Measurements from ENCODE around the gene ZBTB6.
A peak's percentile ranks its signal among the peaks of the same experiment; 100 is the strongest.
"Not testable (repeated sequence)": the region's sequence is repeated elsewhere in the genome, so short reads cannot be mapped to it uniquely, and the experiment has no call there.

ZBTB6 gene

DNA sequence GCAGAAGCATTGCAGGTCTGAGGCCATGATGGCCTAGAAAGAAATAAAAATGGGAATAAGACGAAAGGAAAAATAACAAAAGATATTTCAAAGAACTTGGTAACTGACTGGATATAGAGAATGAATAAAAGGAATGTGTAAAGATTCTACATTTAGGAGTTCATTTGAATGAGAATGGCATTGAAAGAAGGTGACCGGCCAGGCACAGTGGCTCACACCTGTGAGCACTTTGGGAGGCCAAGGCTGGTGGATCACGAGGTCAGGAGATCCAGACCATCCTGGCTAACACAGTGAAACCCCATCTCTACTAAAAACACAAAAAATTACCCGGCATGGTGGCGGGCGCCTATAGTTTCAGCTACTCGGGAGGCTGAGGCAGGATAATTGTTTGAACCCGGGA lies 9.6 kb upstream of the ZBTB6 start:
- DNase-seq: no peak

DNA sequence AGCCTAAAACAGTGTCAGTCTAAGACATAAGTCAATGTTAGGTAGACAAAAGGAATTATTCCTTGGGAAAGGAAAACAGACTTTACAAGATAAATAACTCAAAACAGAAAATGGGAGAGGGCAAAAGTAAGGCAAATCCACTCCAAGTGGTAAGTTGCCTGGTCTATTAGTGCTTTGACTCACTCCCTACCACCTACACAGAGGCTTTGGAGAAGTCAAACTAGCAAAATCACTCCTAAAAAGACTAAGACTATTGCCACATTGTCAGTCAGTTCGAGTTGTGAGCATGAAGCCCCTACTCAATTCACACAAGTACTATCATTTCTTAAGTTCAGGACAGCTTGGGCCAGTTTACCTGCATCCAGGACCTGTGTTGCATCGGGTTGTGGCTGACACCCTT lies 5.2 kb upstream of the ZBTB6 start:
- no peak for DNase-seq

DNA sequence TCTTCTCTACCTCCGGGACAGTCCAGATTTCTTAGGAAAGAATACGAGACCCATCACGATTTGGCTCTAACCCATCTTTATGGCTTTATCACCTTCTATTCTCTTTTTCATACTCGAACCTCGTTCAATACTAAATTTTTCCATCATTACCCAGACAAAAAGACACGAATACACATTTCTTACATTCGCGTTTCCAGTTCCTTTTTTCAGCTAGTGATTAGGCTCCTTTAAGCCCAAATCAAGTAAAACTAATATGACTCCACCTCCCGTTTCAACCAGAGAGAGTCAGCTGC lies 506 bp downstream of the ZBTB6 start:
- no peak for DNase-seq

DNA sequence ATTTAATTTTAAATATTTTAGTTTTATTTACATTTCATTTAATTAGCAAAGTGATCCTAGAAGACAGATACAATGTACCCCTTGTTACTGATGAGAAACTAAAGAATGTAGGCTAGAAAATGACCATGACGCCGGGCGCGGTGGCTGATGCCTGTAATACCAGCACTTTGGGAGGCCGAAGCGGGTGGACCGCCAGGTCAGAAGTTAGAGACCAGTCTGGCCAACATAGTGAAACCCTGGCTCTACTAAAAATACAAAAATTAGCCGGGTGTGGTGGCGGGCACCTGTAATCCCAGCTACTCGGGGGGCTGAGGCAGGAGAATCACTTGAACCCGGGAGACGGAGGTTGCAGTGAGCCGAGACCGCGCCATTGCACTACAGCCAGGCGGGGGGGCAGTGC lies 7.0 kb downstream of the ZBTB6 start:
- DNase-seq: not testable (repeated sequence)

DNA sequence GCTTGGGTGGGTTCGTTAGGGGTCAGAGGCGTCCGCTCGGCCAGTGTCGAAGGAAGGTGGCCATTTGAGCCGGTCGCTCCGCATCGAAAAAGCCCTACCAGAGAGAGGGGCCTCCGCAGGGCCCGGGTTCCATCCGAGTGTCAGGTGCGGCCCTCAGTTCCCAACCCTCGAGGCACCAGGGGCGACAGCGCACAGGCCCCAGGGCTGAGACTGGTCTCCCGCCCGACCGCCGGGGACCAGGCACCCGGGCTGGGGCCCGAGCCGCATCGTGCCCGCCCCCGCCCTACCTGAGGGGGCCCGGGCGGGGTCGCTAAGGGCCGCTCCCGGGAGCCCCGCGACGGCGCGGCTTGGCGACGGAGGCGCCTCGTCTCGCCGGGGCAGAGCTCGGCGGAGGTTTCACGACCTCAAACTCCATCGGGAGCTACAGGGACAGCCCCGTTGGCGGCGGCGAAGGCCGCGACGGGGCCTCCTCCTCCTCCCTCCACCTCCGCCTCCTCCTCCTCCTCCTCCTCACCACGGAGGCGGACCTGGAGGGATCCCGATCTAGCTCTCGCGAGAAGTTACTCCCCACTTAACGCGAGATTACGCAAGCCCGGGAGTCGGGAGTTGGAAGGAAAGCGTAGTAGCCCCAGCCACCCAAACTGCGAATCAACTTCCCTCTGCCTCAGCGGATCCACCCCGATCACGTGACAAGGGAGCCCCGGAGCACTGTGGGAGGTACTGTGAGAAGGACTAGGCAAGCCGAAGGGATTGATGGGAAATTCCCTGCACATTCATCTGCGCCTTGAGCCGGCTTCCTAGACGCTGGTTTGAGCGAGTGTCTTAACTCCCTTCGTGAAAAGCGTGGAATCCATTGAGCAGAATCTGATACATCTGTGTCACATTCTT lies 8.1 kb downstream of the ZBTB6 start, which contains the start of gene RC3H2:
Gene RC3H2, minus strand, starts transcription at position 537 of the 888 bp plus-strand sequence. CDS start 7,850 bp downstream, outside the sequence.
- DNase-seq: peak; percentile 100

DNA sequence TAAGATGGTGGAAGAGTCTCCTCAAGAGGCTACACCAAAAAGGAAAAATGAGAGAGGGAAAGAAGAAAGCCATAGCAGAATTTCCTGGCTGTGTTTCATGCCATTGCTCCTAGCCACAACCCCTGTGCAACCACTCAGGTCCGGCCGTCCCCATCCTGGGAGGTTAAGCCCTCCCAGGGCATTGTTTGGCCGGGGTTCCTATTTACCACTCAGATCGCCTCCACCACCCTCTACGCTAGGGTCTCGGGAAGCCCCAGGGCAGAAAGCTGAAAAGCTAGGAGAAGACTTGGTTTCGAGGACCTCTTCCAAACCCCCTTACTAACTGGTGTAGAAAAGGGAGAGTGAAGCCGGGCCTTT lies 8.7 kb downstream of the ZBTB6 start:
- DNase-seq: peak; percentile 73

DNA sequence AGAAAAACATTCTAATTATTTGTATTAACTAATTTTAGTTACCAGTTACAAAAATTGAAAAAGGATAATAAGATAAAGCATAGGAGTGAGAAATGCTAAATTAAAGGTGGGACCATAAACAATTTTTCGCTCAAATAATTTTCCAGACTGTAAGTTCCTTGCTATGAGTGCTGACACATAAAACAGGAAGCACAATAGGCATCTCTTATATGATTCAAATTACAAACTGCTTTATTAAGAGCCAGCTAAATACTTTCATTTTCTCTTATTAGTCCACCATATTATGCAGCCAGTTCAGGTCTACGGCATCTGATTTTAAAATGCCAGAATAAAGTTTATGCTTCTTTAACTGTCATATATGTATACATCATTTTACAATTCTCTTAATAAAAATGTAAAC lies 12.3 kb downstream of the ZBTB6 start:
- peak; percentile 62 for DNase-seq

DNA sequence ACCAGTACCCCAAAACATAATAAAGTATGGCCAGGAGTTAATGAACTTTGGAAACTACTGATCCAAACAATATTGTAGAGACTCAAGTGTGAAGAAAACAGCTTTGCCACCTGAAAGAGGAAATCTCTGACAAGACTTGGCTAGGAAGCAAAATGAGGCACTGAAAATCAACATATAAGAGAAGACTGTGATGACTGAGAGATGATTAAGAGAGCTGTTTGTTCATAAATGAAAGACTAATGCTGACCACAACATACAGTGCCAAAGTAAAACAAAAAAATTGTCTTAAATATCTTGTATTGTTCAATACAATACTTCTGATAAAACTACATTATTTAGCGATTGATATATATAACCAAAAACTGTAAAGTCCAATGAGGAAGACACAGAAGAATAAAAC lies 15.2 kb downstream of the ZBTB6 start:
- DNase-seq: no peak

DNA sequence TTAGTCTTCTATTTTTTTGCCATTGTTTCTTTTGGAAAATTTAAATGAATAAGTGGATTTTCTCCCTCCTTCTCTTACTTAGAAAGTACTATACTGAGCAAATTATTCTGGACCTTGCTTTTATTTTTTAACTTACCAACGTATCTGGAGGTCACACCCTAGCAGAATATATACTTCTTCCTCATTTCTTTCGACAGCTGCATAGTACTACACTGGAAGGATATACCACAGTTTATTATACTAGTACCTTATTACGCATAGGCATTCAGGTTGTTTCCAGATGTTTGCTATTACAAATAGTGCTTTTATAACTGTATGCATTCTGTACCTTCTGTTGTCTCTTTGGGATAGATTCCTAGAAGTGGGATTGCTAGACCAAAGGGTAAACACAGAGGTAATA lies 24.6 kb downstream of the ZBTB6 start:
- DNase-seq: no peak

DNA sequence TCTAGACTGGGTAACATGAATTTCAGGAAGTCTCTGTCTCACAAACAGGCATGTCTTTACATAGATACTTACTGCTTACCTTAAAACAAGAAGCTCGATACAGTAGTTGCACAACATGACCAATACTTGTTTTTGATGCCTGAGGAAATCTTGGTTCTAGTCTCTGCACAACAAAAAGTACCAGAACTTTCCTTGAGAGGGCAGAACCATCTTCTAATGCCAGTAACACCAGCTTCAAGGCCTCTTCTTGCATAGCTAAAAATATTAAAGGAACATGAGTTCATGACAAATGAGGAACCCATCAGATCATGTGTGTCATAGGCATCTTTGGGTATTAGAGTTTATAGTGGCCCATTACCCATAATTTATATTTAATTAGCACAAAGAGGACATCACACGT lies 30.0 kb downstream of the ZBTB6 start:
- peak; percentile 9 for DNase-seq

DNA sequence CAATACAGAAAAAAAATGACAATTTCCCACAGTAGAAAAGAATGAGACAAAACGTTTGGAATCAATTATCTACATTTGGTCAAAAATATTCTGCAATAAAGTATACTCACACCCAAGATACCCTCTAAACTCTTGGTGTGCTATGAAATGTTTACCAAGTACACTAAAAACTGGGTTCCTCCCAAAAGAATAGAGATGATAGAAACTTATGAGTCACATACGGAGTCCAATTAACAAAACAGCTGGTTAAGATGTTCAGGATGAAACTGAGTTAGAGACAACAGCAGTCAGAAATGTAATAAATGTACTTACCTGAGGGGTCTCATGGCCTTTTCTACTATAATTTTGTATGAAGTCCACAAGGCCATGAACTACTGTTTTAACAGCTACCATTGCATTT lies 33.7 kb downstream of the ZBTB6 start:
- no peak for DNase-seq

DNA sequence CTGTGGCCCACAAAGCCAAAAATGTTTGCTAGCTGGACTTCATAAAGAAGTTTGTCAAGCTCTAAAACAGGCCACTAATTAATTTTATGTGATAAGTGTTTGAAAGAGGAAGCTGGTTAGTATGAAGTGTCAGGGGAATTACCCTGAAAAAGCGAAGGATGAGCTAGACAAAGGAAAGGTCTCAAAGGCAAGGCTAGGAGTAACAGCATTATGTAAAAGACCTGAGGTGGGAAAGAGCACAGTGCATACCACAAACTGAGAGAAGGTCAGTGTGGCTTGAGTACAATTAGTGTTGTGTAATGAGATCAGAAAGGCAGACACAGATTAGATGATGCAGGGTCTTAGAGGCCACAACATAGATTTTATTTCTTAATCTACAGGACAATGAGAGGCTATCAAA lies 37.6 kb downstream of the ZBTB6 start:
- no peak for DNase-seq

DNA sequence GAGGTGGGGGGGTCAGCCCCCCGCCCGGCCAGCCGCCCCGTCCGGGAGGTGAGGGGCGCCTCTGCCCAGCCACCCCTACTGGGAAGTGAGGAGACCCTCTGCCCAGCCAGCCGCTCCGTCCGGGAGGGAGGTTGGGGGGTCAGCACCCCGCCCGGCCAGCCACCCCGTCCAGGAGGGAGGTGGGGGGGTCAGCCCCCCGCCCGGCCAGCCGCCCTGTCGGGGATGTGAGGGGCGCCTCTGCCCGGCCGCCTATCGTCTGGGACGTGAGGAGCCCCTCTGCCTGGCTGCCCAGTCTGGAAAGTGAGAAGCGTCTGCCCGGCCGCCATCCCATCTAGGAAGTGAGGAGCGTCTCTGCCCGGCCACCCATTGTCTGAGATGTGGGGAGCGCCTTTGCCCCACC lies 45.8 kb downstream of the ZBTB6 start:
- not testable (repeated sequence) for DNase-seq

DNA sequence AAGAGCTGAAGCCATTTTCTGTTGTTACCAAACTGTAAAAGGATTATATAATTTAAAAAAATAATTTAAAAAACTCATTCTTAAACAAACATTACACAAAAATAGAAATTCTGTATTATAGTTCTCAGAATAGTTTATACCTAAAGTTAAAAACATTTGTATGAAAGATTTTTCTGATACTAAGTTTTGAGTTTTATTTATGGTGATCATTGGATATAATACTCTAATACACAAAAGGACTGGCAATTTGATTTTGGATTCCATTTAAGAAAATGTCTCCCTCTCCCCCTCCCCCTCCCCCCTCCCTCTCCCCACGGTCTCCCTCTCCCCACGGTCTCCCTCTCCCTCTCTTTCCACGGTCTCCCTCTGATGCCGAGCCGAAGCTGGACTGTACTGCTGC lies 47.0 kb downstream of the ZBTB6 start:
- DNase-seq: no peak

DNA sequence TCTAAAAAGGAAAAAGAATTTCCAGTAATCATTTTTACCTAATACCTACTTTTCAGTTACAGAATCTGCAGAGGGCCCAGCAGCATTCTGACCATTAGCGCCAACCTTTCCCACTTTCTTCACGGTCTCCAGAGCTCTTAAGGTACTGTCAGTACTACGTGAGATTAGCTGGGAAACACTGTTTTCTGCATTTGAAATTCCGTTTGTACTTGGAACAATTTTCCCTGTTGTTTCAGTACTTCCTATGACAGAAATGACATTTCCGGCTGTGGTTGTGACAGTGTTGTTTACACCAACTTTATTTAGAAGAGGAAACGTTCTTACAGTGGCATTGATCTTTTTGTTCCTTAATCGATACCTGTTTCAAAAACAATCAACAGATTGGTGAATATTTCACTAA lies 47.8 kb downstream of the ZBTB6 start:
- no peak for DNase-seq

DNA sequence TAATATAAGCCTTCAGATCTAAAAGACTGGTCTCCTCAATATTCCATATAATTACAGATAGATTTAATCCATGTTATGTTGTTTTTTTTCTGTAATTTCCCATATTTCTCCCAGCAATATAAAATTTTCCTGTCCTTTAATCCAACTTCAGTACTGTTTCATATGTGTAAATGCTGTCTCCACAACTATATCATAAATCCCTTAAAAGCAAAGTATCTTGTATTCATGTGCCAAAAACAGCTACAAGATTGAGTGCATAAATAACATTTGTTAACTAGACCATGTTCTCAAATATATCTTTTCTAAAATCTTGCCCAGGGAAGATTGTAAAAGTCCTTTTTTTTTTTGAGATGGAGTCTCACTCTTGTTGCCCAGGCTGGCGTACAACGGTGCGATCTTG lies 49.7 kb downstream of the ZBTB6 start:
- DNase-seq: no peak

DNA sequence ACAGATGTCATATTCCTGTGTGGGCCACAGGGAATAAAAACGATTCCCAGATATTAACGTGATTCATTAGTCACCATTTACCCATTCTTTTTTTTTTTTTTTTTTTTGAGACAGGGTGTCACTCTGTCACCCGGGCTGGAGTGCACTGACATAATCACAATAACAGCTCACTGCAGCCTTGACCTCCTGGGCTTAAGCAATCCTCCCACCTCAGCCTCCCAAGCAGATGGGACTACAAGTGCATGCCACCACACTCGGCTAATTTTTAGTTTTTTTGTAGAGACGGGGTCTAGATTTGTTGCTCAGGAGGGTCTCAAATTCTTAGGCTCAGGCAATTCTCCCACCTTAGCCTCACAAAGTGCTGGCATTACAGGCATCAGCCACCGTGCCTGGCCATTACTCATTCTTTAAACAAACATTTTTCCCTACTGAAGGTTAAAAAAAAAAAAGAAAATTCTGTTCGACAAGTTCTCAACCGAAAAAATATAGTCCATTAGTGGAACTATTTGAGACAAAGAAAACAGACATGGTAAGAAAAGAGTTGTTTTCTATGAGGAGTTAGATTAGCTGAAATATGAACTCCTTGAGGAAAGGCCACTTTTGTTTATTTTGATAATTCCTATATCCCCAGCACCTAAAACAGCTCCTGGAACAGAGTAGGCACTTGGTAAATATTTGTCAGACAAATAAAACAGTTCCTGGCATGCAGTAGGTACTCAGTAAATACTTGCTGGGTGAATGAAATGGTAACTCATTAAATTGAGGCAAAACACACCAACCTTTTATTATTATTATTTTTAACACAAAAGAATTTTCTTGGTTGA lies 52.6 kb downstream of the ZBTB6 start:
- no peak for DNase-seq

Measured in OCI-M1 (cell line).